Lower leg skin (tissue), 3 donors: ENCODE measurements around the gene CWC22.

ENCODE experiments used
- POLR2A ChIP-seq, 2 donors: fragments of 450-650 bp; IDR thresholded peaks; one replicate each; pipeline ENCODE4 v1.6.1; 2016 to 2017; ENCODE audit warnings: antibody characterized with exemption in 2 of 2, mild to moderate bottlenecking in 1 of 2, moderate library complexity in 1 of 2
- TF ChIP-seq, protein P1 (sequence below), 3 donors: fragments of 450-650 bp; IDR thresholded peaks; one replicate each; pipeline ENCODE4 v1.5.1; 2016; ENCODE audit warnings: antibody characterized with exemption in 3 of 3, mild to moderate bottlenecking in 3 of 3, moderate library complexity in 2 of 3

DNA sequence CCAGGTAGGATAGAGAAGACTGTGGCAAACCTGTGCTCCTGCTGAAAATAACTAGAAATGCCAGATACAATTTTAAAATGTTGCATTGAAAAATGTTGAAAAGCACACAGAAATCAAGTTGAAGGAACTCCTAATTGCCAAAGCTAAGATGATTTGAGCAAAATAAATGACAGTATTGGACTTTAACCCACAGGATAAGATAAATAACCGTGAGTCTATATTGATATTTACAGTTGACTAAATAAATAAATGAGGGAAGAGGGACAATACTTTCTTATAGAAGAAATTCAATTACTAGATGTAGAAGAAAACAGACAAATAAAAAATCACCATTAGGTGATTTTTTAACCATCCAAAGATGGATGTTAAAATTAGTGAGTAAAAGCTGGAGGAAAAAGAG lies 59.0 kb downstream of the CWC22 start:
- TF ChIP-seq, protein P1, sequence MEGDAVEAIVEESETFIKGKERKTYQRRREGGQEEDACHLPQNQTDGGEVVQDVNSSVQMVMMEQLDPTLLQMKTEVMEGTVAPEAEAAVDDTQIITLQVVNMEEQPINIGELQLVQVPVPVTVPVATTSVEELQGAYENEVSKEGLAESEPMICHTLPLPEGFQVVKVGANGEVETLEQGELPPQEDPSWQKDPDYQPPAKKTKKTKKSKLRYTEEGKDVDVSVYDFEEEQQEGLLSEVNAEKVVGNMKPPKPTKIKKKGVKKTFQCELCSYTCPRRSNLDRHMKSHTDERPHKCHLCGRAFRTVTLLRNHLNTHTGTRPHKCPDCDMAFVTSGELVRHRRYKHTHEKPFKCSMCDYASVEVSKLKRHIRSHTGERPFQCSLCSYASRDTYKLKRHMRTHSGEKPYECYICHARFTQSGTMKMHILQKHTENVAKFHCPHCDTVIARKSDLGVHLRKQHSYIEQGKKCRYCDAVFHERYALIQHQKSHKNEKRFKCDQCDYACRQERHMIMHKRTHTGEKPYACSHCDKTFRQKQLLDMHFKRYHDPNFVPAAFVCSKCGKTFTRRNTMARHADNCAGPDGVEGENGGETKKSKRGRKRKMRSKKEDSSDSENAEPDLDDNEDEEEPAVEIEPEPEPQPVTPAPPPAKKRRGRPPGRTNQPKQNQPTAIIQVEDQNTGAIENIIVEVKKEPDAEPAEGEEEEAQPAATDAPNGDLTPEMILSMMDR (IDR thresholded peaks at IDR 0.05) = no peak
- no peak for TF ChIP-seq POLR2A (IDR thresholded peaks at IDR 0.05)
